ENCODE measurements around the gene GLRA1.
"Not testable (repeated sequence)": the region's sequence is repeated elsewhere in the genome, so short reads cannot be mapped to it uniquely, and the experiment has no call there.

The GLRA1 gene

GRCh38 chr5:151819830-151820229, 104.8 kb downstream of the GLRA1 start:
- DNase-seq (ENCODE audit: low spot score) = no peak

GRCh38 chr5:151815051-151815450, 109.6 kb downstream of the GLRA1 start:
- DNase-seq (ENCODE audit: low spot score) = no peak

GRCh38 chr5:151812757-151813309, 111.8 kb downstream of the GLRA1 start:
- no peak for DNase-seq (ENCODE audit: low spot score)

- DNase-seq (ENCODE audit: low spot score) = no peak
Observed at GRCh38 chr5:151811593-151812321, 112.9 kb downstream of the GLRA1 start.

- no peak for DNase-seq (ENCODE audit: low spot score)
Observed at GRCh38 chr5:151810897-151811296, 113.8 kb downstream of the GLRA1 start.

- no peak for DNase-seq (ENCODE audit: low spot score)
Observed at GRCh38 chr5:151810449-151810848, 114.2 kb downstream of the GLRA1 start.

GRCh38 chr5:151808451-151809169, 116.0 kb downstream of the GLRA1 start:
- DNase-seq (ENCODE audit: low spot score) = no peak

- no peak for DNase-seq (ENCODE audit: low spot score)
Observed at GRCh38 chr5:151805414-151806223, 119.0 kb downstream of the GLRA1 start.

- no peak for DNase-seq (ENCODE audit: low spot score)
Observed at GRCh38 chr5:151800532-151800931, 124.1 kb downstream of the GLRA1 start.

- DNase-seq (ENCODE audit: low spot score) = no peak
Observed at GRCh38 chr5:151799407-151799806, 125.2 kb downstream of the GLRA1 start.

- no peak for DNase-seq (ENCODE audit: low spot score)
Observed at GRCh38 chr5:151798674-151799073, 126.0 kb downstream of the GLRA1 start.

GRCh38 chr5:151795426-151795825, 129.2 kb downstream of the GLRA1 start:
- DNase-seq (ENCODE audit: low spot score) = no peak

GRCh38 chr5:151793358-151793757, 131.3 kb downstream of the GLRA1 start:
- DNase-seq (ENCODE audit: low spot score) = no peak

- no peak for DNase-seq (ENCODE audit: low spot score)
Observed at GRCh38 chr5:151787817-151788216, 136.8 kb downstream of the GLRA1 start.

- DNase-seq (ENCODE audit: low spot score) = no peak
Observed at GRCh38 chr5:151786468-151786867, 138.2 kb downstream of the GLRA1 start.

GRCh38 chr5:151784141-151784540, 140.5 kb downstream of the GLRA1 start:
- DNase-seq (ENCODE audit: low spot score) = no peak

- not testable (repeated sequence) for DNase-seq (ENCODE audit: low spot score)
Observed at GRCh38 chr5:151783664-151784063, 141.0 kb downstream of the GLRA1 start.

GRCh38 chr5:151781201-151781600, 143.4 kb downstream of the GLRA1 start:
- no peak for DNase-seq (ENCODE audit: low spot score)

GRCh38 chr5:151780348-151780747, 144.3 kb downstream of the GLRA1 start:
- DNase-seq (ENCODE audit: low spot score) = no peak

- DNase-seq (ENCODE audit: low spot score) = no peak
Observed at GRCh38 chr5:151779531-151780125, 145.0 kb downstream of the GLRA1 start.

GRCh38 chr5:151775025-151775606, 149.5 kb downstream of the GLRA1 start:
- no peak for DNase-seq (ENCODE audit: low spot score)

- no peak for DNase-seq (ENCODE audit: low spot score)
Observed at GRCh38 chr5:151773951-151774350, 150.7 kb downstream of the GLRA1 start.

Data from ecto neural progenitor cell (in vitro differentiated cells).